T follicular helper cell (primary cell): Measurements from ENCODE around the gene KCNJ10.

Experiments
- DNase-seq: peaks from one replicate; pipeline ENCODE4 v3.0.0-alpha.2; 2020; ENCODE audit warnings: low read depth

The KCNJ10 gene

DNA sequence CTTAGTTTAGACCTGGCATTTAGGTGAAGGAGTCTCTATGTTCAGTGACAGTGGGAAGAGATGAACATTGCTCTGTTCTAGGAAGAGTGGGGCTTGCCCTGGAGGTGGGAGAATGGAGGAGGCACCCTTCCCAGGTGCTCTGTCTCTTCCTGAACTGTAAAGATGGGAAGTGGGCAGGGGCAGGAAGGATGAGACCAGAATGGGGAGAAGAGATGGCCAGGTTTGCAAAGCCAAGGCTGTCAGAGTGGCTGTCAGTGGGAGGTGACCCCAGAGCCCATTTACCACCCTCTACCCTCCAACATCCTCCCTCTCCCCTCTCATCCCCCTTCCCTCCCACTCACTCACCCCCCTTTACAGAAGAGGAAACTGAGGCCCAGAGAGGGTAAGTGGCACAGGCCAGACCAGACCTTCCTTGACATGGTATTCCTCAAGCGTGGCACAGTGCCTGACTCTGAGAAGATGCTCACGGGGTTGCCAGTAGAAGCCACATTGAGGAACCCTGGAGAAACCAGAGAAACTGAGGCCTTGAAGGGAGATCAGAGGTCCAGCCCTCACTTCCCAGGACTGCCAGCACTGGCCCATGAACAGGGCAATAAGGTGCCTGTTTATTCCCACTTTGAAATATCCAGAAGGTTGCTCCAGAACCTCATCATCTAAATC, 29.9 kb upstream of the KCNJ10 start:
- no peak for DNase-seq

DNA sequence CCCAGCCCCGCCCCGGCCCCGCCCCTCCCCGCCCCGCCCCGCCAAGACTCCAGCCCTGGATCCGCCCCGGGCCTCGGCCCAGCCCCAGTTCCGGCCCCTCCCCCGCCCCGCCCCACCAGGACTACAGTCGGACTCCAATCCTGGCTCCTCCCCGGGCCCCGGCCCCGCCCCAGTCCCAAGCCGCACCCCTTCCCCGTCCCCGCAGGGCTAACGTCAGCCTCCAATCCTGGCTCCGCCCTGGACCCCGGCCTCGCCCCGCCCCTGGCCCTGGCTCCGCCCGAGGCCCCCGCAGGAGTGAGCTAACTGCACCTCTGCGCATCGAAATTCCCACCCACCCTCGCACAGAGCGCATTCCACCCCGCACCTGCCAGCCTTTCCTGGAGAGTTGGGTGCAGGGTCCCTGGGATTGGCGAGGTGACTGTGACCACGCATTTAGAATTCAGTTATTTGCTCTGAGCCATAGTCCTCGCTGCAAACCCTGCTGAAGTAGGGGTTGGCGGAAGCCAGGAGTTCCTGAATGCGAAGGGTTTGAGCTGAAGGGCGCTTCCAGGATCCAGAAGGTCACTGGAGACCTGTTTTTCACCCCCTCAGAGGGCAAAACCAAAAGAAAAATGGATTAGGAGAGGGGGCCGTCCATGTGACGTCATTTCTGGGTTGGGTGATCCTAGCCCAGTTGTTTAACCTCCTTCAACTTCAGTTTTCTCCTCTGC, 29.0 kb upstream of the KCNJ10 start:
- DNase-seq = peak; percentile 98

DNA sequence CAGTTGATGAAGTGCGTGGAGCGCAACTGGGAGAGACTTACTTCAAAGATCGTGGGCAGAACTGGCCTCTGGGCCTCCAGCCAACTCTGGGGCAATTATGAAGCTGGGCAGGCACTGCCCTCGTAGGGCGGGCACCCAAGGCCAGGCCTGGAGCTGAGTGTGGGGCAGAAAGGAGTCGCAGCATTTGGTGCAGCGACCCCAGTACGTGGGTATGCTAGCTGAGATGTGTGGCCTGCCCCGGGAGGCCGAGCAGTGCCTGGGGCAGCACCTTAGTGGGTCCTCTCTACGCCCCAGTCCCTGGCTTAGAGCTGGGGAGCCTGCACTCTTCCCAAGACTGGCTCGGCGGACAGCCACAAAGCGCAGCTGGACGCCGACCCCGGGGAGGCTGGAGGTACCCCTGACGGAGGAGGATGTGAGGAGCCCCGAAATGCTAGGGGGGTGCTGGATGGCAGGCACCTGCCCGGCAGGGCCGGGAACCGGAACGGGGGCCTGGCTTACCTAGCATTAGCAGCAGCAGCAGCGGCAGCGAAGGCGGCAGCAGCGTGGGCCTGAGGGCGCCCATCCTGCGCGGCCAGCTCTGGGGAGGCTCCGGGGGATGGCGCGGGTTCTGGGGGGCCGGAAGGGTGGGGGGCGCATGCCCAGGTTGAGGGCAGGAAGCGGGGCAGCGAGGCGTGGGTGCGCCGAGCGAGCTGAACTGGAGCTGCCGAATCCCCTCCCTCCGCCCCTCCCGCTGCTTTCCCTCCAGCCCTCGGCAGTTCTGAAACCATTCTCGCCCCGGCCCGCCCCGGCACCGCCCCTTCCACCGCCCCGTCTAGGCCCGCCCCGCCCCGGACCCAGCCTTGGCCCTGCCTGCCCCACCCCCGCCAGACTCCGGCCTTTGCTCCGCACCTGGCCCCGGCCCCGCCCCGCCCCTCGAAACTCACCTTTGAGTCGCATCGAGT, 28.2 kb upstream of the KCNJ10 start, which contains the start of gene IGSF8:
TSS of gene IGSF8 (minus strand) at position 709 of the 941 bp plus-strand sequence. CDS start at position 562, 147 bp downstream.
- DNase-seq = peak; percentile 91

DNA sequence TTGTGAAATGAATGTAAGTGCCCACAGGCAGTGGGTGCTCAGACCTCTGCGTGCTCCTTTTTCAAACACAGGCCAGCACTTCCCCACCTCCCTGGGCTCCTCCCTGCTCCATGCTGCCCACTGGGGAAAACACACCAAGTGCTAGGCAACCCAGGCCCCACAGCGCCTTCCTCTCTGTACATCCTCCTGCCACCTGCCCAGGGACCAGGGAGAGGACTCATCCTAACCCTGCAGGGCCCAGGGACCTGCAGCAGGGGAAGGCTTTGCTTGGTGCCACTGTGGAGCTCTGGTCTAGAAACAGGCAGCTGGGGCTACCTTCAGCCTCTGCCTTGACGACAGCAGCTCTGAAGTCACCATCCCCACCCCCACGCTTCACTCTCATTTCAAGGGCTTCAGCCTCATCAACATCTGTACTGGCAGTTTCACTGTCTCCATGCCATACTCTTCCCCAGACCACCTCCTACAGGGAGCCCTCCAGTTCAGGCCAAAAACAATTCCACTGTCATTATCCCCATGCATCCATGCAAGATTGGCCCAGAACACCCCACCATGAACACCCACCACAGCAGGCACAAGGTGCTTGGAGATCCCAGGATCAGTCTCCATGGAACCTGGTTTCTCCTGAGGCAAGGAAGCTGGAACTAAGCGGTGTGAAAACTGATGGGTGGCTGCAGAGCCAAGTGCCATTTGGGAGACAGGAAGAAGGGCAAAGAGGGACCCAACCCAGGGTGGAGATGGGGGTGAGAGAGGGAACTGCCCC, 27.4 kb upstream of the KCNJ10 start:
- no peak for DNase-seq

DNA sequence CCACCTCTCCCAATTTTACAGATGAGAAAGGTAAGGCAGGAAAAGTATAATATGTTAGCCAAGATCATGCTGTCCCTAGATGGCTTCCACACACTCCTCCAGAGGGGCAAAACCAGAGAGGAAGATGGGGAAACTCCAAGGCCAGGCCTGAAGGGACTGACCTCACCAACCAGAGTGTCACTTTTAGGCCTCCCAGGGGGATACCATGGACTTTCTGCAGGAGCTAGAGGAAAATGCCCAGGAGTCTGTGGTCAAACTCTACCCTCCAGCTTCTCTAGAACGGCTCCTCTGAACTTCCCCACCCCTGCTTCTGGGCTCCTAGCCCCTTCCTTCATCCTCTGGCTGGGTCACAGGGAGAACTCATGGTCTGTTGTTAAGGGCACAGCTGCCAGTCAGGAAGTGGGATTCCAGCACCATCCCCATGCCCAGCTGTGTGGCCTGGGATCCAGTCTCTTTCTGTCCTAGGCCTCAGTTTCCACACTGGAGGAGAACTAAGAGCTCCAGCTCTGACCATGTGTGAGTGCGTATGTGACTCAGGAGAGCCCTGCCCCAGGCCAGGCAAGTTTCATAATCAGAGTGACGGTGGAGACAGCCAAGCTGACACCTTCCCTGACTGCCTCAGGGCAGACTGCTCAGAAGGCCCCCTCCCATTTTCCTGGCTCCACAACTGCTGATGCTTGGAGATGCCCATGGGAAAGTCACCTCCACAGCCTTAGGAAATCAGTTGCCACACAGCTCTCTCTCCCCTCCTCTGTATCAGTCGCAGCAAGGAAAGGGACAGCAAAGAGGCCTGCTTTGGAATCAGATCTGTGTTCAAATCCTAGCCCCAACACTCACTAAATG, 26.5 kb upstream of the KCNJ10 start:
- no peak for DNase-seq

DNA sequence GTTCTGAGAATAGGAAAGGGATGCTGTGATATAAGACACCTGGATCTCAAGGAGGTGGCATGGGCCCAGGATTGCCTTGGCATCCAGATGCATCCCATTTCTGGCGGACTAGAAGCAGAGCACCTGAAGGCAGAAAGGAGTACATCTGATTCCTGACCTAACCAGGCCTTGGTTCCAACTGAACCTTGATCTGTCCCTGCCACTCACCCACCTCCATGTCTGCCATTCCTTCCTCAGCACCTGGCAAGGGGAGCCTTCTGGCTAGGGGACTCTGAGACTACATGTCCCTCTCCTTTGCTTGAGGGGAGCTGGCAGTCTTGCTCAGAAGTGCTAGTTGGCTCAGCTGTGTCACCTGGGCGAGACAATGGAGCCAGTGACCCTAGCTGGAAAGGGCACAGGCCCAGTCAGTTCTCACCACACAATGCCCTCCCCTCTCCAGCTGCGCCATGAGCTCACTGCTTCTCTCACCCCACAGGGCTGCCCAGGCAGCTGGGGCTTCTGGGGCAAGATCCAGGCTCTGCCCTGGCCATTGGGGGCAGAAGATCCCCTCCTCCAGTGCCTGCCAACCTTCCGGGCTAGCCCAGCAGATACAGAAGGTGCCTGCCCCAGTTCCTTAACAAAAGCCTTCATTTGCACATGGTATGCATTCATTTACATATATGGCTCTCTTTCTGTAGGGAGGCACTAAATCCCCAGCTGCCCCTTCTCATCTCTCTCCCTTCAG, 25.6 kb upstream of the KCNJ10 start:
- no peak for DNase-seq

DNA sequence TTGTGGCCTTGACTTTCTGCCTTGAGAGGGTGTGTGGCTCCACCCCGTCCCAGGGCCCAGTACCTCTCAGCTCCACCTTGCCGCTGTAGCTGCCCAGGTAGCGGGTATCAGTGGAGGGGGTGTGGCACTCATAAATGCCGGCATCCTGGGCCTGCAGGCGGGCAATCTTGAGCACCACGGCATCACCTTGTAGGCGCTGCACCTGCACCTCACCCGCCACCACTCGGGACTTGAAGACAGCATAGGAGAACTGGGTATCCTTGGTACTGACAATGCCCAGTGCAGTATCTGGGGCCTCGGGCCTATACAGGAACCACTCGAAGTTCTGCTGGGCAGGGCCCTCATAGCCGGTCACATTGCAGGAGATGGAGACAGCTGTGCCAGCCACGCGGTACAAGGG, 24.8 kb upstream of the KCNJ10 start:
- DNase-seq = no peak

DNA sequence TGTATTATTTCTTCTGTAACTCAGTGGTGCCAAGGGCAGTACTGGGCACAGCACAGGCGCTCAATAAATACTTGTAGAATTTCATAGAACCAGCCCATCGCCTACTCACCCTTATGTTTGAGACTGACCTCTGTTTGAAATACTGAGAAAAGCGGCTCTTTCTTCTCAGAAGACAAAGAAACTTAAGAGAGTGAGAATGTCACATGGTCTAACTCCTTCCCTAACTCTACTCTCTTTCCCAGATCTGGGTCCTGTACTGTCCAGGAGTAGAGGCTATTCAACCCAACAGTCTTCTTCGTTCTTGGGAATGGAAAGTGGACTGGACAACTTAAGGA, 24.3 kb upstream of the KCNJ10 start:
- DNase-seq = no peak

DNA sequence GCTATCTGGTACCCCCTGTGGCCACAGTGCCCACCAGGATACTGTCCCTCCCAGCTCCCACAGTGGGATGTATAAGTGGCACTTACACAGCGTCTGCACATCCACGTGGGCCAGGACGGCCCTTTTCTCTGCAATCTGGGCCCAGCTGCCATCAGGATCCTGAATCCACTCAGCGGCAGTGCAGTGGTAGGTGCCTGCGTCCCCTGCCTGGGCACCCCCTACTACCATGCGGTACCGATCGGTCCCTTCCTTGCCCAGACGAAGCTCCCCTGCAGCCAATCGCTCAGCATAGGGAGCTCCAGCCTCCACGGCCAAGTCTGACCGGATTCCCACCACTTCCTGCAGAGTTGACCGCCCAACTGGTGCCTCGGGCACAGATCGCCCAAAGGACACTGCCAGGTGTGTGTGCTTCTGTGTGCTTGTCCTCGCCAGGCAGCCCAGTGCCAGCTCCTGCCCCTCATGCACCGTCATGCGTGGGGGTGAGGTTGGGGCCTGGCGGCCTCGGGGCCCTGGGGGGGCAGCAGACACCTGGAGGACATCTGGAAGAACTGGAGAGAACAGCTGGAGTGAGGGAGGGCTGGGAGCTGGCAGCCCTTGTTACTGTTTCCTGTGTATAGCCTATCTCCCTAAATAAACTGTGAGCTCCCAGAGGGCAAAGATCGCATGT, 23.8 kb upstream of the KCNJ10 start:
- DNase-seq = no peak

DNA sequence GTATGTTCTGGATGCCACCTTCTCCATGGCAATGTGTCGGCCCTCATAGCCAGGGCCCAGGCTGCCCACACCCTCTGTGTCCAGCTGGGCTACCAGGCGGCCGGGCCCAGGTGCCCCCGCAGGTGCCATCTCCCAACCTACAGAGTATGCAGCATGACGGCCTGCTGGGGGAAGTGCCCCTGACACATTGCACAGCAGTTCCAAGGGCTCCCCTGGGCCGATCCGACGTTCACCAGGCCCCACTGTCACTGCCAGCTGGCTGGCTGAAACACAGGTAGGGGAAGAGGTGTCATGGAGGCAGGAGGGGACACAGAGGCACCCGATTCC, 23.1 kb upstream of the KCNJ10 start:
- no peak for DNase-seq

DNA sequence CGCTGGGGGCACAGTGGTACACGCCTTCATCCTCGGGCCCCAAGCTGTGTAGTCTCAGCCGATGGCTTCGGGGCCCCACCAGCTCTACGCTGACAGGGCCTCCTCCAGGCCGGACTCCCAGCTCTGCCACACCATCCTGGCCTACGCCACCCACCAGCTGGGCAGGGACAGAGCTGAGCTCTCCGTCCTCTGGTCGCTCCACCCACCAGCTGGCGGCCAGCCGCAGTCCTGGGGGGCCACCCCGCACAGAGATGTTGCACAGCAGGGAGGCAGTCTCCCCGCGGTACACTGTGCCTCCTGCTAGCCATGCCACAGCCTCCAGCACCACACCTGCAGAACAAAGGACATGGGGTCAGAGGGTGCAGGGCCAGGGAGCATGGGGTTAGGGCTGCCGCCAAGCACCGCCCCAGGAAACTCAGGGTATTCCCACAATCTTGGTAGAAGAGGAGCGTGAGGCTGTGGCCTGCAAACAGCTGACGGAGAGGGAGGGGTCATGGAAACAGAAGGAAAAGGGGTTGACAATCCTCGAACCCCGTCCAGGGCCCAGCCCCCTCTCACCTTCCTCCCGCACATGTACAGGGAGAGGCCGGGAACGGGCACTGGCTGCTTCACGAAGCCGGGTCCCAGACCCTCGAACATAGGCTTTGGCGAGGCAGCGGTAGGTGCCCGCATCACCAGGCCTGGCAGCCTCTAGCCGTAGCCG, 22.6 kb upstream of the KCNJ10 start:
- DNase-seq = no peak

DNA sequence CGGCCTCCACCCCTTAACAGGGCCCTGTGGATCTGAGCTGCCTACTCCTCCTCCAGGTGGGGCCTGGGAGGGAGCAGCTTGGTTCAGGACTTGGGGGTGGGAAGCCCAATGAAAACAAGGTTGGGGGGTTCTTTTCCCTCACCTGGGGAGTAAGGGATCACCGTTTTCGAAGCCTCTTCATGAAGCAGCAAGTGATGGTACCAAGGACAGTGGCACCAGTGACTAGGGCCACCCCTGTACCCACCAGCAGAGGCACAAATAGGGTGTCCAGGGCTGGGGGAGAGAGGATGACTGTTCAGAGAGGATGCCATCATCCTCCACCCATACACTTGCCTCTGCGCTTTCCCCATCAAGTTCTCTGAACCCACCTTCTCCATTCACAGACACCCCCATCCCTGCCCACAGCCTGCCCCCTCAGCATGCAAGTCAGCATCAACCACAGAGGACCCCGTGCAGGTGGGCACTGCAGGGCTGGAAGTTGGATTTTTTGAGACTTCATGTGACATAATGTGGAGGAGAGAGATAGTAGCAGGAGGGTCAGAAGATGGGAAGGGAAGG, 21.8 kb upstream of the KCNJ10 start:
- DNase-seq = no peak

DNA sequence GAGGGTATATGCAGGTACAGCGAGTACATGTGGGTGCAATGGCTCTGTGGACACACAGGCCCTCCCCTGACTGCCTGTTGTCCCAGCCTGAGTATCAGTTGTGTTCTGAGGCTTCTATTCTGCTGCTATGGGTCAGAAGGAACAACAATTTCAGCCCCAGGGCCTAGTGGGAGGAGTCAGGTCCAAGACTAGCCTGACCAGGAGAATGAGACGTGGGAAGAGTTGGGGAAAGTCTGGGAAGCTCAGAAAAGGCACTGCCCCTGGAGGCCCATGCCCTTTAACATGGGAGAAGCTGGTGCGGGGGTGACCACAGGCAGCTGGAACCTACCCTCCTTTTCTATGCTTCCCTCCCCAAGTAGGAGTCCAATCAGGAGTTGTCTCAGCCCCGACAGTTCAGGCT, 20.8 kb upstream of the KCNJ10 start:
- DNase-seq = no peak

DNA sequence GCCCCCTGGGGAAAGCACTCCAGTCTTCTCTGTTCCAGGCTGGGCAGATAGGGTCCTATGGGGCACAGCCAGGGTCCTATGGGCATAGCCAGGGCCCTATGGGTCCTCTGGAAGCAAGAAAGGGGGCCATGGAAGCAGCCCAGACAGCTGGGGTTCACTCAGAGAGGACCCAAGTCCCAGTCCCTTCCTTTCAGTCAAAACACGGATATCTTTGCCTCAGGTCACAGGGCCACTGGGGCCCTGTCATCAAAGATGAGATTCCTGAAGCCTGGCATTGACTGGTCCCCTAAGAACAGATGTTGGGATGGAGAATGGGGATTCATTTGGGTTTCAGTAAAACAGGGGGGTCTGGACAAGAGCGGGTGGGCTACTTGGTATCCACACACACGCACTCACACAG, 19.9 kb upstream of the KCNJ10 start:
- no peak for DNase-seq

DNA sequence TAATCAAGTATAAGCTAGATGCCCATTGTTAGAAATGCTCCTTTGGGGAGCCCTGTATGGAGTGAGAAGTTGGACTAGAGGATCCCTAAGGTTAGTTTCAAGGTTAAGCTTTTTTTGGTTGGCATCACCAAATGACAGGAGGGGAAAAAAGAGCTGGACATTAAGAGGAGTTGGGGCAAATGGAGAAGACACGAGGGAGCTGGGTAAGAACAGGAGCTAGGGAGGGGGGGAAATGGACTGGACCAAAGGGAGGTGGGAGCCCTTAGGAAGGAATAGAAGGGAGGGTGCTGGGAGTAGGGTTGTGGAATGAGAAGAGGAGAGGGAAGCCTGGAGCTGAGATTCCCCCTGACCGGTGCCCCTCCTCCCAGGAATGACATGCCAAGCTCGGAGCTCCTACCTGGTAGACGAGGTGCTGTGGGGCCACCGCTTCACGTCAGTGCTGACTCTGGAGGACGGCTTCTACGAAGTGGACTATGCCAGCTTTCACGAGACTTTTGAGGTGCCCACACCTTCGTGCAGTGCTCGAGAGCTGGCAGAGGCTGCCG, 17.2 kb upstream of the KCNJ10 start:
- DNase-seq = no peak

DNA sequence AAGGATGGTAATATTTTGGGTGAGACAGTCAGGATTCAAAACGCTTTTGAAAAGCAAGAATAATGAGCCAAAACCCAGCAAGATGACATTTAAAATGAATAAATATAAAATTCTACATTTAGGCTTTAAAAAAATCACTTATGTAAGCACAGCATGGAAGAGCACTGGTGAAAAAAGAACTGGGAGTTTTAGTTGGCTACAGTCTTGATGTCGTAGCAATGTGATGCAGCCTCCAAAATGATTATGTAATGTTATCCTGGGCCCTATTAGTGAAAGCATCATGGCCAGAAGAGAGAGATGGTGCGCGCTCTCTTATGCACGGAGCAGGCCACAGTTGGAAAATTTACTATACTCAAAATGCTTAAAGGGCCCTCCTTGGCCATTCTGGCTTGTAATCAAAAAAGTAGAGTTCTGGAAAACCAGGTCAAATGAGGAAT, 16.5 kb upstream of the KCNJ10 start:
- no peak for DNase-seq

DNA sequence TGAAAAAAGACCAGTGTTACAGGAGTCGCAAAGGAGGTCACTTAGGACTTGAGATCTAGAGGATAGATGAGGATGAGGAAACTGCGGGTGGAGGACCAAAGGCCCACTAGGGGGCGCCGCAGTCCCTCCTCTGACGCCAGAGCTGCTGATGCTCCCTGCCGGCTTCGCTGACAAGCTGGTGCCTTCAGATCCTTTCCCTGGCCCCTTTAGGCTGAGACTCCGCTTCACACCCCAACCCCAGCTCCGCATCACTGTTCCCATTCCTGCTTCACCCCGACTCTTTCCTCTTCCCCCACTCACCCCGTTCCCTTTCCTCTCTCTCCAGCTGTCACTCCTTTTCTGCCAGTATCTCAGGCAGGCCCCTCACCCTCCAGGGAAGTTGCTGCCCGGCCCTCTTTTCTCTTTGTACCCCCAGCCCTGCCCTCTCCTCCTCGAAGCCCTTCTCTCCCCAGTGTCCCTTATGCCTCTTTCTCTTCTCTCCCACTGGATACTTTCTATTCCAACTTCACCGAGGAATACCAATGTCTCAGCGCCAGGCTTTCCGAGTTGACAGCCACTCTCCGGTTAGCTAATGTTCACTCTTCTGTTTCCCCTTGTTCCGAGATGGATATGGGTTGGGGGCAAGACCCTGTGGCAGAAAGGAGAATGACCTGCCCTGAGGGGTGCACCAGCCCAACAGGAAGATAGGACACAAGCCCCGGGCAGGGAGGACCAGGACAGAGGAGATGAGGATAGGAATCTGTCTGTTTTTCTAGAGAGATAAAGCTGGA, 15.9 kb upstream of the KCNJ10 start:
- peak; percentile 67 for DNase-seq

DNA sequence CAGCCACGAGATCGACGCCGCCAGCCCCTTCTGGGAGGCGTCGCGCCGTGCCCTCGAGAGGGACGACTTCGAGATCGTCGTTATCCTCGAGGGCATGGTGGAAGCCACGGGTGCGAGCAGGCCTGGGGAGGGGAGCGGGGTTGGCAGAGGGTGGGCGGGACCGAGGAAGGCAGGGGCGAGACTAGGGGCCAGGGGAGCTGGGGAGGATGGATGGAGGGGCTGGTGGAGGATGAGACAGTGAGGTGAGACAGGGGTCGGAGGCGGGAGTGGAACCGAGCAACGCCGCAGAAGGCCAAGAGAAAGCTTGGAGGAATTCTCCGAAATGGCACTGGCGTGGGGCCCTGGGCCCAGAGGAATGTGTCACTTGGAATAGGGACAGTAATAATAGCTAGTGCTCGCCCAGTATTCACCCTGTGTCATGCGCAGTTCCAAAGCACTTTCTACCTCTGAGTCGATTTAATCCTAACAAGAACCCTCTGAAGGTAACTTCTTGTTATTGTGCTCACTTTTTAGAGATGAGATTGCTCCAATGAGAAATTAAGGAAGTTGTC, 14.9 kb upstream of the KCNJ10 start:
- DNase-seq = no peak
